Hematopoietic multipotent progenitor cell treated with erythropoietin and hydrocortisone succinate and interleukin-3 and kit ligand, for 15 days (in vitro differentiated cells): Measurements from ENCODE around the gene B4GALNT2.
"Not testable (repeated sequence)": the region's sequence is repeated elsewhere in the genome, so short reads cannot be mapped to it uniquely, and the experiment has no call there.

Experiments
- DNase-seq: peaks from one replicate; pipeline ENCODE4 v3.0.0-alpha.2; 2015; ENCODE audit warnings: low spot score

B4GALNT2 gene

GRCh38 chr17:49183341-49183740, 50.8 kb downstream of the B4GALNT2 start:
- DNase-seq, result no peak

GRCh38 chr17:49183801-49184200, 51.2 kb downstream of the B4GALNT2 start:
- no peak for DNase-seq

GRCh38 chr17:49184522-49184921, 52.0 kb downstream of the B4GALNT2 start:
- not testable (repeated sequence) for DNase-seq

- DNase-seq, result not testable (repeated sequence)
These were observed 52.8 kb downstream of the B4GALNT2 start for GRCh38 chr17:49185381-49185780.

- no peak for DNase-seq
These were observed 54.7 kb downstream of the B4GALNT2 start for GRCh38 chr17:49187301-49187700.

GRCh38 chr17:49190932-49191331, 58.4 kb downstream of the B4GALNT2 start:
- DNase-seq, result no peak

- DNase-seq, result no peak
These were observed 58.9 kb downstream of the B4GALNT2 start for GRCh38 chr17:49191409-49191916.

GRCh38 chr17:49191917-49192741, 59.6 kb downstream of the B4GALNT2 start:
- peak; percentile 90 for DNase-seq

GRCh38 chr17:49193513-49194296, 61.1 kb downstream of the B4GALNT2 start:
- peak; percentile 30 for DNase-seq

GRCh38 chr17:49194297-49194607, 61.7 kb downstream of the B4GALNT2 start:
- DNase-seq, result no peak

GRCh38 chr17:49195751-49196150, 63.2 kb downstream of the B4GALNT2 start:
- no peak for DNase-seq

GRCh38 chr17:49196520-49196919, 64.0 kb downstream of the B4GALNT2 start:
- DNase-seq, result no peak

GRCh38 chr17:49197346-49197998, 64.9 kb downstream of the B4GALNT2 start:
- no peak for DNase-seq

- no peak for DNase-seq
These were observed 65.6 kb downstream of the B4GALNT2 start for GRCh38 chr17:49198211-49198610.

GRCh38 chr17:49200423-49201083, 68.0 kb downstream of the B4GALNT2 start:
- DNase-seq, result no peak

GRCh38 chr17:49201481-49201927, 68.9 kb downstream of the B4GALNT2 start:
- no peak for DNase-seq

GRCh38 chr17:49203796-49204195, 71.2 kb downstream of the B4GALNT2 start:
- DNase-seq, result no peak

- DNase-seq, result no peak
These were observed 71.9 kb downstream of the B4GALNT2 start for GRCh38 chr17:49204516-49204915.

GRCh38 chr17:49209061-49209571, 76.5 kb downstream of the B4GALNT2 start:
- no peak for DNase-seq

- no peak for DNase-seq
These were observed 77.8 kb downstream of the B4GALNT2 start, which contains the start of the genes ABI3 and GNGT2 for GRCh38 chr17:49210158-49211029. Gene ABI3 (plus strand): TSS chr17:49210707. CDS start chr17:49210725, 18 bp downstream. Gene GNGT2 (minus strand): TSS chr17:49210574. CDS start chr17:49207422, 3,152 bp downstream.
